DOHH2 (cell line): ENCODE data around the gene SCGB1D1.
"Not testable (repeated sequence)": the region's sequence is repeated elsewhere in the genome, so short reads cannot be mapped to it uniquely, and the experiment has no call there.

ENCODE experiments used
- H3F3A ChIP-seq: fragments of 200-600 bp; sonication (generic), shearing (Covaris generic); 2 replicates; pipeline ENCODE4 v1.6.0; 2016; ENCODE audit warnings: antibody characterized with exemption, mild to moderate bottlenecking; ENCODE audit not compliant: control insufficient read depth, insufficient read depth
- H3K27ac ChIP-seq: fragments of 200-600 bp; sonication (generic); 2 replicates; pipeline ENCODE4 v1.5.1; 2014; ENCODE audit warnings: low read depth, mild to moderate bottlenecking, low read length, moderate library complexity
- H3K27me3 ChIP-seq: fragments of 200-600 bp; sonication (generic); 2 replicates; pipeline ENCODE4 v1.6.1; 2014; ENCODE audit warnings: mild to moderate bottlenecking, low read length, mixed read lengths; ENCODE audit not compliant: control insufficient read depth
- H3K36me3 ChIP-seq: fragments of 200-600 bp; sonication (generic); 2 replicates; pipeline ENCODE4 v1.6.1; 2014; ENCODE audit warnings: mild to moderate bottlenecking, low read length, moderate library complexity, mixed read lengths; ENCODE audit not compliant: control insufficient read depth
- H3K4me1 ChIP-seq: fragments of 200-600 bp; sonication (generic); 2 replicates; pipeline ENCODE4 v1.6.1; 2014; ENCODE audit warnings: mild to moderate bottlenecking, low read length, mixed read lengths; ENCODE audit not compliant: control insufficient read depth
- H3K4me2 ChIP-seq: fragments of 200-600 bp; sonication (generic); 2 replicates; pipeline ENCODE4 v1.6.0; 2014; ENCODE audit warnings: mild to moderate bottlenecking, low read length, moderate library complexity
- H3K4me3 ChIP-seq: fragments of 200-600 bp; sonication (generic); 2 replicates; pipeline ENCODE4 v1.5.1; 2014; ENCODE audit warnings: mild to moderate bottlenecking, low read length, mixed read lengths
- H3K79me2 ChIP-seq: fragments of 200-600 bp; sonication (generic); 2 replicates; pipeline ENCODE4 v1.6.1; 2014; ENCODE audit warnings: mild to moderate bottlenecking, low read length, mixed read lengths; ENCODE audit not compliant: control insufficient read depth
- H3K9me2 ChIP-seq: fragments of 200-600 bp; sonication (generic); replicated peaks from 2 replicates; pipeline ENCODE4 v1.6.1; 2014; ENCODE audit warnings: mild to moderate bottlenecking, low read length, mixed read lengths; ENCODE audit not compliant: control insufficient read depth
- H3K9me3 ChIP-seq: fragments of 200-600 bp; sonication (generic); 2 replicates; pipeline ENCODE4 v1.6.1; 2014; ENCODE audit warnings: antibody characterized with exemption, low read length, mixed read lengths; ENCODE audit not compliant: control insufficient read depth, insufficient read depth
- H4K20me1 ChIP-seq: fragments of 200-600 bp; sonication (generic); 2 replicates; pipeline ENCODE4 v1.6.0; 2014; ENCODE audit warnings: low read depth, mild to moderate bottlenecking, antibody characterized with exemption, low read length, moderate library complexity; ENCODE audit not compliant: control insufficient read depth, insufficient read depth
- EZH2phosphoT487 ChIP-seq: fragments of 200-600 bp; sonication (generic); IDR thresholded peaks from 2 replicates; pipeline ENCODE4 v1.6.1; 2017; ENCODE audit warnings: borderline replicate concordance, mild to moderate bottlenecking, antibody characterized with exemption, low read length, moderate library complexity, mixed read lengths
- TF ChIP-seq, protein P1 (sequence below): fragments of 200-600 bp; sonication (generic); IDR thresholded peaks from one replicate; pipeline ENCODE4 v1.5.1; 2014; ENCODE audit warnings: antibody characterized with exemption, mild to moderate bottlenecking, low read depth, low read length; ENCODE audit not compliant: poor library complexity, severe bottlenecking

Gene SCGB1D1

DNA sequence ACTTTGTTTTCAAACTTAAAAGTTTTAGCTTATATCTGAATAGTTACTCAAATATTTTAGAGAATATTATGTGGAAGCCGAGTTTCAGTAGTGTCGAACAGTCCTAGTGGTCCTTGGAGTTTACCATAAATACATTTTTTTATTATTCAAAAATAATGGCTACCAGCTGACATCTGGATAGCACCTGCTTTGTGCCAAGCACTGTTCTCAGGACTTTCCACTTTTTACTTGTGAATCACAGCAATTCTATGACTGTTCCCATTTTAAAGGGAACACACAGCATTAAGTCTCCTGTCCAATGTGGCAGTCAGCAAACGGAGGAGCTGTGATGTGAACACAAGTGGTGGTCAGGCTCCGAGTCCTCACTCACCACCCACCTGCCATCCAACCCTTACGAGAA lies 14.4 kb downstream of the SCGB1D1 start:
- no peaks in the 10 kb centered on the region for H3K36me3 ChIP-seq
- H3K27me3 ChIP-seq, result peaks cover 11% of the 10 kb centered on the region
- no peaks in the 10 kb centered on the region for H3F3A ChIP-seq
- no peaks in the 10 kb centered on the region for H4K20me1 ChIP-seq
- H3K27ac ChIP-seq, result no peak overlapping the region
- H3K4me2 ChIP-seq, result no peak overlapping the region
- no peaks in the 10 kb centered on the region for H3K79me2 ChIP-seq
- H3K4me3 ChIP-seq, result no peak overlapping the region
- H3K9me2 ChIP-seq, result no peaks in the 10 kb centered on the region
- TF ChIP-seq EZH2phosphoT487, result no peak
- TF ChIP-seq, protein P1, sequence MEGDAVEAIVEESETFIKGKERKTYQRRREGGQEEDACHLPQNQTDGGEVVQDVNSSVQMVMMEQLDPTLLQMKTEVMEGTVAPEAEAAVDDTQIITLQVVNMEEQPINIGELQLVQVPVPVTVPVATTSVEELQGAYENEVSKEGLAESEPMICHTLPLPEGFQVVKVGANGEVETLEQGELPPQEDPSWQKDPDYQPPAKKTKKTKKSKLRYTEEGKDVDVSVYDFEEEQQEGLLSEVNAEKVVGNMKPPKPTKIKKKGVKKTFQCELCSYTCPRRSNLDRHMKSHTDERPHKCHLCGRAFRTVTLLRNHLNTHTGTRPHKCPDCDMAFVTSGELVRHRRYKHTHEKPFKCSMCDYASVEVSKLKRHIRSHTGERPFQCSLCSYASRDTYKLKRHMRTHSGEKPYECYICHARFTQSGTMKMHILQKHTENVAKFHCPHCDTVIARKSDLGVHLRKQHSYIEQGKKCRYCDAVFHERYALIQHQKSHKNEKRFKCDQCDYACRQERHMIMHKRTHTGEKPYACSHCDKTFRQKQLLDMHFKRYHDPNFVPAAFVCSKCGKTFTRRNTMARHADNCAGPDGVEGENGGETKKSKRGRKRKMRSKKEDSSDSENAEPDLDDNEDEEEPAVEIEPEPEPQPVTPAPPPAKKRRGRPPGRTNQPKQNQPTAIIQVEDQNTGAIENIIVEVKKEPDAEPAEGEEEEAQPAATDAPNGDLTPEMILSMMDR, result no peak
- no peaks in the 10 kb centered on the region for H3K9me3 ChIP-seq
- peaks cover 17% of the 10 kb centered on the region for H3K4me1 ChIP-seq

DNA sequence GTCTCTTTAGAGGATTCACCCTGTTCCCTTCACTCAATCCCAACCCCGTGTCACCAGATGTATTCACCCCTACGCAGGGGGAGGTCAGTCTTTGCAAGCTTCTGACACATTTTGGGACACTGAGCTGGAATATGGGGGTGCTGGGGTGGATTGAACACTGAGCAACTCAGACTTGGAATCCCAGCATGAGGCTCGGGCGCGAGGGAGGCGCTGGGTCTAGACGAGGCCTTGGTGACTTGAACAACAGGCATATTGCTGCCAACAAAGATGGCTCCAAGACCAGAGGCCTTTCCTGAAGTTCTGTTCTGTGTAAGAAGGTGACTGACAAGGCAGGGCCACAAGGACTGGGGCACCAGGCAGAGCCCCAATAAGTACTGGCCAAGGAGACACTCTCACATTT lies 15.4 kb downstream of the SCGB1D1 start:
- Histone ChIP-seq H3F3A (no peaks in the 10 kb centered on the region), H3K27me3 (peaks cover 13% of the 10 kb centered on the region), H3K9me3 (no peaks in the 10 kb centered on the region), H3K79me2 (no peaks in the 10 kb centered on the region), H3K4me2 (no peak overlapping the region), H3K9me2 (no peaks in the 10 kb centered on the region), H4K20me1 (no peaks in the 10 kb centered on the region), H3K27ac (no peak overlapping the region), H3K36me3 (no peaks in the 10 kb centered on the region), H3K4me3 (no peak overlapping the region), H3K4me1 (peaks cover 17% of the 10 kb centered on the region)
- TF ChIP-seq, protein P1, result no peak

DNA sequence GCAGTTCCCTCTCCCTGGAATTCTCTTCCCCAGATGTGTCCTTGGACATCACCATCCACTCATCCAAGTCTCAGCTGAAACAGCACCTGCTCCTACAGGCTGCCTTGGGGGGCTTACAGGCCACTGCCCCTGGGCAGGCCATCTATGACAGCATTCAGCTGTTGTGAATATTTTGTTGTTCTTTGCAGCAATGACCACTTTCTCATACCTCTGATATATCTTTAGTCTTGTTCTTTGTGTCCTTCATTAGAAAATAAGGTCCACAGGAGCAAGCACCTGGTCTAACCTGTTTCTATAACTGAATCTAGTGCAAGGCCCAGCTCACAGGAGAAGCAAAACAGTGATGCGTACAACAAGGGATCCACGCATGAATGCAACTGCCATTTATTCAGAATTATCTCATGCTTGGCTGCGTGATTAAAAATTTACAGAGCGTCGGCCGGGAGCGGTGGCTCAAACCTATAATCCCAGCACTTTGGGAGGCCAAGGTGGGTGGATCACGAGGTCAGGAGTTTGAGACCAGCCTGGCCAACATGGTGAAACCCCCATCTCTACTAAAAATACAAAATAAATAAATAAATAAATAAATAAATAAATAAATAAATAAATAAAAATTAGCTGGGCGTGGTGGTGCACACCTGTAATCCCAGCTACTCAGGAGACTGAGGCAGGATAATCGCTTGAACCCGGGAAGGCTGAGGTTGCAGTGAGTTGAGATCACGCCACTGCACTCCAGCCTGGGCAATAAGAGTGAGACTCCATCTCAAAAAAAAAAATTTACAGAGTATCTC lies 16.5 kb downstream of the SCGB1D1 start:
- not testable (repeated sequence) for H3K9me3 ChIP-seq, H3K9me2 ChIP-seq, H3F3A ChIP-seq, H3K36me3 ChIP-seq, H3K27me3 ChIP-seq, H3K79me2 ChIP-seq, H4K20me1 ChIP-seq, H3K4me3 ChIP-seq
- Histone ChIP-seq H3K27ac (0 out of 2 replicates have a peak overlapping the region, but pooled peaks have one; percentile 1), H3K4me2 (peak overlapping the region; percentile 44), H3K4me1 (peaks cover 17% of the 10 kb centered on the region)

DNA sequence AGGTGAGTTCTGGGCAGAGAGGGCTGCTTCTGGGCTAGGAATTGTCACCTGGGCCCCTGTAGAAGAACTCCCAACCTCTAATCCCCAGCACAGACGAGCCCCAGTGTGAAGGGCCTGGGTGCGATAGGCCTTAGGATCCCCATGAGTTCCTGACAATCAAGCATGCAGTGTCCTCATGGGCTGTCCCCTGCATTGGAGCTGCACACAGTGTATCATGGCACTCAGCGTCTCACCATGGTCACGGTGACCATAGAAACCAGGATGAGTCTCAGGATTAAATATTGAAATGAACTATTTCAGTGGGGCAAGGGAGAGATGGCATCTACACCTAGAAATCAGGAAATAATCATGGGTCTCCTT lies 18.7 kb downstream of the SCGB1D1 start:
- no peaks in the 10 kb centered on the region for H3K9me2 ChIP-seq
- no peaks in the 10 kb centered on the region for H3K36me3 ChIP-seq
- no peaks in the 10 kb centered on the region for H3K9me3 ChIP-seq
- no peak overlapping the region for H3K4me3 ChIP-seq
- H4K20me1 ChIP-seq, result no peaks in the 10 kb centered on the region
- no peaks in the 10 kb centered on the region for H3K79me2 ChIP-seq
- no peak for TF ChIP-seq EZH2phosphoT487
- TF ChIP-seq, protein P1, result no peak
- no peaks in the 10 kb centered on the region for H3F3A ChIP-seq
- H3K4me2 ChIP-seq, result no peak overlapping the region
- no peak overlapping the region for H3K27ac ChIP-seq
- H3K4me1 ChIP-seq, result peaks cover 17% of the 10 kb centered on the region
- peaks cover 4% of the 10 kb centered on the region for H3K27me3 ChIP-seq
